Measurements from ENCODE around the gene RIC8A.

Gene RIC8A

GRCh38 chr11:196786-197731, 10.4 kb upstream of the RIC8A start:
- Histone ChIP-seq H3K27me3 (replicated peaks; ENCODE audit: control insufficient read depth, insufficient read depth, low read length) (no peaks in the 10 kb centered on the region), H3K4me3 (replicated peaks; ENCODE audit: low read depth, low read length) (no peak overlapping the region), H3K36me3 (ENCODE audit: control insufficient read depth, insufficient read depth, low read length) (peaks cover 2% of the 10 kb centered on the region)
- no peak for DNase-seq (ENCODE audit: extremely low read depth, insufficient read length)
- TF ChIP-seq, protein P1, sequence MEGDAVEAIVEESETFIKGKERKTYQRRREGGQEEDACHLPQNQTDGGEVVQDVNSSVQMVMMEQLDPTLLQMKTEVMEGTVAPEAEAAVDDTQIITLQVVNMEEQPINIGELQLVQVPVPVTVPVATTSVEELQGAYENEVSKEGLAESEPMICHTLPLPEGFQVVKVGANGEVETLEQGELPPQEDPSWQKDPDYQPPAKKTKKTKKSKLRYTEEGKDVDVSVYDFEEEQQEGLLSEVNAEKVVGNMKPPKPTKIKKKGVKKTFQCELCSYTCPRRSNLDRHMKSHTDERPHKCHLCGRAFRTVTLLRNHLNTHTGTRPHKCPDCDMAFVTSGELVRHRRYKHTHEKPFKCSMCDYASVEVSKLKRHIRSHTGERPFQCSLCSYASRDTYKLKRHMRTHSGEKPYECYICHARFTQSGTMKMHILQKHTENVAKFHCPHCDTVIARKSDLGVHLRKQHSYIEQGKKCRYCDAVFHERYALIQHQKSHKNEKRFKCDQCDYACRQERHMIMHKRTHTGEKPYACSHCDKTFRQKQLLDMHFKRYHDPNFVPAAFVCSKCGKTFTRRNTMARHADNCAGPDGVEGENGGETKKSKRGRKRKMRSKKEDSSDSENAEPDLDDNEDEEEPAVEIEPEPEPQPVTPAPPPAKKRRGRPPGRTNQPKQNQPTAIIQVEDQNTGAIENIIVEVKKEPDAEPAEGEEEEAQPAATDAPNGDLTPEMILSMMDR (IDR thresholded peaks at IDR 0.05; ENCODE audit: insufficient read depth, low read length, poor library complexity, severe bottlenecking): no peak

DNA sequence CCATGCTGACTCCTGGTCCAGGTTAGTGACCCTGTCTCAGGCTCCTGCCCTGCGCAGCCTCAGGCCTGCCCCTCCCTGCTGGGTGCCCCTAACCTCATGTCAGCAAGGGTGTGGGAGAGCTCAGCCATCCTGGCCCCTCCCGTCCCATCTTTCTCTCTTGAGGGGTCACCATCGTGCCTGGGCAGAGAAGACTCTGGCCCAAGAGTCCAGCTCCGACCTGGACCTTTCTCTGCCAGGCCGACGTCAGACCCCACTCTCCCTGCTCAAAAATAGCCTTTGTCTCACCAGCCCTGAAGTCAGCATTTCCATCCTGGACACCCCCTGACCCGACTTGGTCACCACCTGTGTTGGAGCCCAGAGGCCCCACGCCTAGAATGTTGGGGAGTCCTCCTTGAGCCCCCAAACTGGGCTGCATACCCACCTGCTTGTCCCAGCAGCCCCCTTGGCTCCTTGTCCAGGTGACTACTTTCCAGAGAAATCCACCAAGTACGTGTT, 9.7 kb upstream of the RIC8A start:
- no peak for DNase-seq (ENCODE audit: extremely low read depth, insufficient read length)
- Histone ChIP-seq H3K27me3 (replicated peaks; ENCODE audit: control insufficient read depth, insufficient read depth, low read length) (no peaks in the 10 kb centered on the region), H3K4me3 (replicated peaks; ENCODE audit: low read depth, low read length) (no peak overlapping the region), H3K36me3 (ENCODE audit: control insufficient read depth, insufficient read depth, low read length) (peaks cover 2% of the 10 kb centered on the region)
- TF ChIP-seq, protein P1 (IDR thresholded peaks at IDR 0.05; ENCODE audit: insufficient read depth, low read length, poor library complexity, severe bottlenecking): no peak

- no peak for DNase-seq (ENCODE audit: extremely low read depth, insufficient read length)
- H3K27me3 ChIP-seq (replicated peaks; ENCODE audit: control insufficient read depth, insufficient read depth, low read length): no peaks in the 10 kb centered on the region
Observed at GRCh38 chr11:198236-198806, 9.2 kb upstream of the RIC8A start.

GRCh38 chr11:199004-199581, 8.4 kb upstream of the RIC8A start:
- Histone ChIP-seq H3K36me3 (ENCODE audit: control insufficient read depth, insufficient read depth, low read length) (peaks cover 12% of the 10 kb centered on the region), H3K4me3 (replicated peaks; ENCODE audit: low read depth, low read length) (no peak overlapping the region)

More at GRCh38 chr11:198236-198806, 9.2 kb upstream of the RIC8A start:
- no peak overlapping the region for H3K4me3 ChIP-seq (replicated peaks; ENCODE audit: low read depth, low read length)
- H3K36me3 ChIP-seq (ENCODE audit: control insufficient read depth, insufficient read depth, low read length): peaks cover 5% of the 10 kb centered on the region
- TF ChIP-seq, protein P1 (IDR thresholded peaks at IDR 0.05; ENCODE audit: insufficient read depth, low read length, poor library complexity, severe bottlenecking): no peak

GRCh38 chr11:199782-200181, 7.7 kb upstream of the RIC8A start:
- Histone ChIP-seq H3K27me3 (replicated peaks; ENCODE audit: control insufficient read depth, insufficient read depth, low read length) (no peaks in the 10 kb centered on the region), H3K4me3 (replicated peaks; ENCODE audit: low read depth, low read length) (no peak overlapping the region), H3K36me3 (ENCODE audit: control insufficient read depth, insufficient read depth, low read length) (peaks cover 19% of the 10 kb centered on the region)
- DNase-seq (ENCODE audit: extremely low read depth, insufficient read length): no peak
- TF ChIP-seq, protein P1 (IDR thresholded peaks at IDR 0.05; ENCODE audit: insufficient read depth, low read length, poor library complexity, severe bottlenecking): no peak

More at GRCh38 chr11:199004-199581, 8.4 kb upstream of the RIC8A start:
- TF ChIP-seq, protein P1 (IDR thresholded peaks at IDR 0.05; ENCODE audit: insufficient read depth, low read length, poor library complexity, severe bottlenecking): no peak
- H3K27me3 ChIP-seq (replicated peaks; ENCODE audit: control insufficient read depth, insufficient read depth, low read length): no peaks in the 10 kb centered on the region
- no peak for DNase-seq (ENCODE audit: extremely low read depth, insufficient read length)
